Measurements from ENCODE around the gene WT1.

WT1 gene

DNA sequence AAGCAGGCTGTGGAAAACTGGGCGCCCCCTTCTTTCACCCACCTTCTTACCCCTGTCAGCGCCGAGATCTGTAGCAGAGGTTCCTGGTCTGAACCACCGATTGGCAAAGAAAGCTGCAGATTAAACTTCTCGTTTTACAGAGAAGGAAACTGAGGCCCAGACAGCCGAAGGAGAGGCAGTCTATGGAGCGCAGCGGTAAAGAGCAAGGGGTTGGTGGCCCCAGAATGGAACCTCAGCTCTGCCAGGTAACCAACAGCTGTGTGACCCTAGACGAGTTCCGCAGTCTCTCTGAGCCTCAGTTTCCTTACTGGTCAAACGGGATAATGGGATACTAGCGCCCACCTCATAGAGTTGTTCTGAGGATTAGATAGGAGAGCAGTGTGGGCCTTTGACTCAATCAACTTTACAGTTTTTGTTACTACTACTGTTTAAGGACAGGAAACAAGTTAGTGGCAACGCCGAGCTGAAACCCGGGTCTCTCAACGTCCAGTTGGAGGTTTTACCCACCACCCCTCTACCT is 3.1 kb upstream of the WT1 start:
- no peak for DNase-seq (ENCODE audit: low read depth in 2 of 2)

DNA sequence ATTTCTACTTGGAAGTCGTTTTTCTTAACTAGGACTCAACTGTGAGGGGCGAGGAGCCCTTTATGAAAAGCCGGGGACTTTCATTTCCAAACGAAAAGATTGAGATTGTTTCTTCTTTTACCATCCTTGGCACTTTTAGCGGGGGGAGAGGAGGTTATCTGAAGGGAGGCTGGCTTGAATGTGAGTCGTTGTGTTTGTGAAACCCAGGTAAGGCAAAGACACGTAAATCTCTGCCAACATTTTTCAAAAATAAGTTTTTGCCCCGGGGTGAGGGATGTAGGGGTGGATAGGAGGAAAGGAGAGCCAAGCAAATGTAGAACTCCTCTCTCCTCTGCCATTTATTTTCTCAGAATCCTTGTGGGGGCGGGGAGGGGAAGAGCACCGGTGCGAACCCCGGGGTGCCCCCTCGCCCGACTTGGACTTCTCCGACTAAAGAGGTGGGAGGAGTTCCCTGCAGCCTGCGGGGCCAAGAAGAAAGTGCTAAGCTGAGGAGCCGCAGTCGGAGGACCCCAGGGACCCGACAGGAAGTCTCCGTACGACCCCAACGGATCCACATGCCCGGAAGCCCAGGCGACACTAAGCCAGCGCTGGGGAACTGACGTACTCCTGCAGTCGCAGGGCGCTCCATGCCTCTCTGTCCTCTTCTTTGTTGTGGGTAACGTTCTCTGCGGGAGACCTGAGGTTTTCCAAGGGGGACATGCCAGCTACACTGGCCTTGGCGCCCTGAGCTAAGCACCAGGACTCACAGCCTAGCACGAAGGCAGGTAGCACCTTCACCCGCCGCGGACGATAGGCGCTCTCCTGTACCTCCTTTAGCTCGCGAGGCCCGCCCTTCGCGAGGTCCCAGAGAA is 2.4 kb upstream of the WT1 start:
- DNase-seq (ENCODE audit: low read depth in 2 of 2), result no peak

DNA sequence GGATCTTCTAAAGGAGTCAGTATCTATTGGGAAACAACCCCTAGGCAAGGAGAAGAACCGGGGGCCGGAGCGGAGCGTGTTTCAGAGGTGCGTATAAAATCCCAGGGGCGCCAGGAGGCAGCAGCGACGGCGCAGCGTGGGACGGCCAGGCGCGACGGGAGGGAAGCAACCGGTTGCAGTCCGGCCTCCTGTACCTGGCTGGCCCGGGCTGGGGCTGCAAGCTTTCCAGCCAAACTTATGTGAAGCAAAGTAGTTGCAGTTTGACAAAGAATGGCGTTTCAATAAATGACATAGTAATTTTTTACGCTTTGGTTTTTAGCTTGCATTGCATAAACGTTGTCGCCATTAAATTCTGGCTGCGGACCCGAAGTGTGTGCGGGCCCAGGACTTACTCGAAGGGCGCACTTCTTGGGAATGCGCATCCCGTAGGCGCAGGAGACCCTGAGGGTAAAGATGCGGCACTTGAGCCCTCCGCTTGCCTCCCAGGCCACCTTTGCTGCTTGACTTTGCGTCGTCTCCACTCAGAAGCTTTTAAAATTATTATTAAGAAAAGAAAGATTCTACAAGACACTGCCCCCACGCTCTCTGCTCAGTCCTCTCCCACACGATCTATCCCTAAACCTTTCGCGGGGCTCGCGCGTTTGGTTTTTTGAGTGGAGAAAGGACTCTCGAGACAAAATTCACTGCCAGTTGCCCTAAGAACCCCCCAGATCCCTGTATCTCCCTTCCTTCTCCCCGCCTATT is 1.6 kb upstream of the WT1 start:
- DNase-seq (ENCODE audit: low read depth in 2 of 2), result no peak

DNA sequence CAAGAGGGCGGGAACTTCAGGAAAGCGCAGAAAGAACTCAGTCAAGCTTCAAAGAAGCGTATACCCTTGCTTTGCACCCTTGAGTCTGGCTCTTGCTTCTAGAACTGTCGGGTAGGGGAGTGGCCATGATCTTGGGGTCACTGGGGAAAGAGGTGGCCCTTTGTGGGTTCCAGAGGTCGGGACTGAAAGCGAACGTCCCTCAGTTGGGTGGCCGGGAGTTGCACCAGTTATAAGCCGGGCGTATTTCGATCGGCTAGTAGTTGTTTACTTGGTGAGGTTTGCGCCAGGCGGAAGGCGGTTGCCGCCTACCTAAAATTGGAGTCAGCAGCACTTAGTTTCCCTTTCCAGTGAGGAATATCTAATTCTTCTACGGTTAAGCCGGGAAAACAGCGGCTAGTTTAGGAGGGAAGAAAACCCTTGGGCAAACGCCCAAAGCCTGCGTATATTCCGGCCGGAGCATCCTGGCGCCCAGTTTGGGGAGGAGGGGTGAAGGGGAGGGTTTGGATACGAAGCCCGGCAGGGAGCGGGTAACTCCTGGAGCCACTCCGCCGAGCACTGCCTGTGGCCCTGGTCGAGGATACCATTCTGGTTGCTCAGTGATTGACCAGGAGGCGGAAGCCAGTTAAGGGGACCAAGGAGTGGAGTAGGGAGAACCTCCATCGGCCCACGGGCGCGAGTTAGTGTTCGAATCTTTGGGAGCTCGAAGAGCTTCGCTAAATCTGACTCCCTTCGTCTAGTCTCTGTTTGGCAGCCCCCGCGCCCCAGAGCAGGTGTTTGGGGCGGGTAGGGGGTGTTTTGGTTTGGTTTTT is 807 bp upstream of the WT1 start:
- DNase-seq (ENCODE audit: low read depth in 2 of 2), result no peak

DNA sequence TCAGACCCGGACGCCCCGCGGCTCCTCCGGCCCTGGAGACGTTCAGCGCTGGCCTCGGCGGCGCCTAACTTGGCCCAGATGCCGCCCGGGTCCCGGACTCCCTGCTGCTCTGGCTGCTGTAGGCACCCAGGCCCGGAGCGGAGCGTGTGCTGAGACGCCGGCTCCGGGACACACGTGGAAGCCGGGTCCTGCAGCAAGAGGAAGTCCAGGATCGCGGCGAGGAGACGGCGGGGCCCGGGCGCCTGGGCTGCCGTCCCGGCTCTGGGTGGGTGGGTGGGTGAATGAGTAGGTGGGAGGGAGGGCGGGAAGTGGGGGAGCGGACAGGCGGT is 223 bp downstream of the WT1 start:
- no peak for DNase-seq (ENCODE audit: low read depth in 2 of 2)

DNA sequence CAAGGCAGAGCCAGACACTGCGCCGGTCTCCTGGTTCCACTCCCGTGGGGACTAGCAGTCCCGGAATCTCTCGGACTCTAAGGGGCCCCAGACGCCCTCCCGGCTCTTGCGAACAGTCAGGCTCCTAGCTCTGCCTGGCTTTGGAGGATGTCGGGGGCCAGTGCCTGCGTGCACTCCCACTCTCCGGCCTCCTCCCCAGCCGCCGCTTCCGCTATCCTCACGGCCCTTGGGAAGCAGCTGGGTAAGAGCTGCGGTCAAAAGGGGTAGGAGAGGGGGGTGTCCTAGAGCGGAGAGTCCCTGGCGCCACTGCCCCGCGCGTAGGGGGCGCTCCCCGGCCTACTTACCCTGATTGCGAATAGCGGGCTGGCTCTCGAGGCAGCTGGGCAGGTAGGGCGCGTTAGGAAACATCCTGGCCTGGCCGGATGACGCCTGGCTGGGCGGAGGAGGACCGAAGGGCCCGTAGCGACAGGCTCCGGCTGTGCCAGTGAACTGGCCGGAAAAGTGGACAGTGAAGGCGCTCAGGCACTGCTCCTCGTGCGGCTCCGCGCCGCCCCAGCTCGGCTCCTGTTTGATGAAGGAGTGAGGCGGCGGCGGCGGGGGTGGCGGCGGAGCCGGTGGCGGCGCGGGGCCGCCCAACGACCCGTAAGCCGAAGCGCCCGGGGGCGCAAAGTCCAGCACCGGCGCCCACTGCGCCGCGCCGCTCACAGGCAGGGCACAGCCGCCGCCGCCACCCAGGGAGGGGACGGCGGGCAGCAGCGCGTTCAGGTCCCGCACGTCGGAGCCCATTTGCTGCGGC is 785 bp downstream of the WT1 start:
- DNase-seq (ENCODE audit: low read depth in 2 of 2), result no peak

DNA sequence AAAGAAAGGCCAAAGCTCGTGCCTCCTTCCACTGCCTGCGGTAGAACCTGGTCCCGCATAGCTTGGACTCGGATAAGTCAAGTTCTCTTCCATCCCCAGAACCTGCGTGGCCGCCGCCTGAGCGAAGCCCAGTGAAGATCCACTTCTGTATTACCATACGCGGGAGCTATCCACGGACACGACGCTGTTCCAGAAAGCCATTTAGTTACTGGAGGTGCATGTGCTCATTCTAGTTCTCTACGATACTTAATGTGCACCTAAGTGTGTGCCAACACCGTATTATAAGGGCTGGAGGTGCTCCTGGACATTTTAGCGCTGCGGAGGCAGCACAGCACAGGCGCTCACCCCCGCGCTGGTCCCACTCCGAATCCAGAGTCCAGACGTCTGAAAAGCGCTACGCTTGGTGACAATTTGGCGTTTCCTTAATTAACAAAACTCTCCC is 1.4 kb downstream of the WT1 start:
- no peak for DNase-seq (ENCODE audit: low read depth in 2 of 2)

DNA sequence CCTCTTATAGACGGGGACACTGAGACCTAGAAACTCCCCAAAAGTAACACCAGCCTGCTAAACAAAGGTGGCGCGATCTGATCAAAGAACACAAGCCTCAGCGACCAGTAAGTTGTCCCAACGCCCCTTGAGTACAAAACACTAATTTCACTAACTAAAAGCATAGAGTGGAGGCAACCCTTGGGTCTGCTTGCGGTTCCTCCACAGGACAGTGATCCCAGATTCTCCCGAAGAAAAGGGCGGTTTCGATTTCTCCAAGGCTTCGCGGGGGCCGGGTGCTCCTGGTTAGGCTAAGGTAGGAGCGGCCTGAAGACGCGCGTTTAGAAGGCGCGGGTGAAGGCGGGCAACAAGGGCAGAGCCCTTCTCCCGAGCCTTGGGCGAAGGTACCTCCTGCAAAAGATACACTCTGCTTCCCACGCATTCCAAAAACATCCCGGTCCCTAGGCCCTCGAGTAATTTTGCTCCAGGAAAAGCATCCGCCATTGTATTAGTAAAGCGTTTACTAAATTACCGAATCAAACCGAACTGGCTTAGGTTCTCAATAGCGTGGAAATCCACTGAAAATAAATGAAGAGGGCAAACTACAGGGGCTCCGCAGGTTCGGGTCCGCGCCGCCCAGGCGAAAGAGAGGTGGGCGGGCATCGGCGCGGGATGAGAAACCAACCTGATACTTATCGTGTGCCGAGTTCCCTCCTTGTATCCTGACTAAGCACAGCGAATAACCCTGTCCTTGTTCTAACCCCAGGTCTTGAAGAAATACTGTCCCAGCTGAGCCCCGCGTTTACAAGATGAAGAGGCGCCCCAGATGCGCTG is 2.0 kb downstream of the WT1 start:
- no peak for DNase-seq (ENCODE audit: low read depth in 2 of 2)

DNA sequence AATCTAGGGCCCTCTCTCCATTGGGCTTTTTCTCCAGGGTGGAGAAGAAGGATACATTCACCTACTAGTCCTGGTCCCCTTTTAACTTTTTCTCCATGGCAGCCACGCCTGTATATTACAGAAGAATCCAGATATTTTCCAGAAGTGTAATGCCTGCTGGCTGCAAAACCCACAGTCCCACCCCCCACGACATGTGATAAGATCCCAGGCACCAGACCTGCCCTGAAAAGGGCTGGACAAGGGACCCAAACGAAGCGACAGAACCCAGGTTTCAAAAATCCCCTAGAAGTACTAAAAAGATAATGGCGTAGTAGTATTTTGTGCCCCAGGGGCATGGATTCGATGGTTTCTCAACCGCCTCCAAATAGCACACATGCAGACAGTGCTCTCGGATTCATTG is 2.8 kb downstream of the WT1 start:
- DNase-seq (ENCODE audit: low read depth in 2 of 2), result no peak

DNA sequence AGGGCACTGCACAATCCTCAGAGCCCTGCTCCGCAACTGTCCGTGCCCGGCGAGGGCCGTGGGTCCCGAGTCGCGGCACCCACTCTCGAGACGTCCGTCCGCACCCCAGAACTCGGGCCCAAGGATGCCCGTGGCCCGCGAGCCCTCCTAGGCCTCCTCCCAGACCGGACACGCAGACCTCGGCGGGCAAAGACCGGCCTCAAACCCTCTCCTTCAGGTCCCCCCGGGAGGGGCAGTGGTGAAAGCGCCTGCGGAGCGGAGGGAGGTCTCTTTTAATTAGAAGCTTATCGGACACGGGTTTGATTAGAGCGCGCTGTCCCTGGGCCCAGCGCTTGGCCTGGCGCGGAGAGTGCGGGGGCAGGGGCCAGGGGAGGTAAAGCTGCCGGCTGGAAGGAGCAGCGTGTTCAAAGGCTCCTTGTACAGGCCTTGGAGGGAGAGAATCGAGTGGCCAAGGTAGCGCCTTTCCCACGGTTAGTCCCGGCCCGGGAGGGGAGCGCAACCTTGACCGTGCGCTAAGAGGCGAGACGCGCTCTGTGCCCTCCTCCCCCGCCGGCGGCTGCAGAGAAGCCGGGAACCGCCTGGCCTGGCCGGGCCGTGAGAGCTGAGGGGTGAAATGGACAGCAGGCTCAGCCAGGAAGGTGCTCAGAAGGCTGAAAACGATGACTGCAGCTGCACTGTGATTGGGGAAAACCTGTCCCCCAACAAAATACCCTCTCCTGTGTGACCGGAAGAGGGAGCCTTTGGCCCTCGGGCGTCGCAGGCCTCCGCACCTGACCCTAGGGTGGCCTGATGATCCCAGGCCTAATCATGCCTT is 4.6 kb downstream of the WT1 start:
- DNase-seq (ENCODE audit: low read depth in 2 of 2), result no peak

DNA sequence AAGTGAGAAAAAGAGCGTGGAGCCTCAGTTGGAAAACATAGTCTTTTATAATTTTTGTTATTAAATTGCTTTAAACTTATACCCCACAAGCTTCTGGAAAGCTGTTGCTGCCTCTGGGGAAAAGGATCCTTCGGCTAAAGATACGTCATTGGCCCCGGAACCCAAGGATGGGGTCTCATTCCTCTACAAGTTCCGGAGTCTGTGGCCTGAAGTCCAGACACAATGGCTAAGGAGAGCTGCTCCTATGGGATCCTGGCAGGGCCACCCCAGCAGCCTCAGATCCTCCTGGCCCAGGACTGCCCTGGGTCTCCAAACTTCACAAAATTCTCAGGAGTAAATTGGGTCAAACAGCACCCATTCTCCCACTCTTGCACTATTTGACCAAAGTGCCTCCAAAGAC is 5.9 kb downstream of the WT1 start:
- no peak for DNase-seq (ENCODE audit: low read depth in 2 of 2)

DNA sequence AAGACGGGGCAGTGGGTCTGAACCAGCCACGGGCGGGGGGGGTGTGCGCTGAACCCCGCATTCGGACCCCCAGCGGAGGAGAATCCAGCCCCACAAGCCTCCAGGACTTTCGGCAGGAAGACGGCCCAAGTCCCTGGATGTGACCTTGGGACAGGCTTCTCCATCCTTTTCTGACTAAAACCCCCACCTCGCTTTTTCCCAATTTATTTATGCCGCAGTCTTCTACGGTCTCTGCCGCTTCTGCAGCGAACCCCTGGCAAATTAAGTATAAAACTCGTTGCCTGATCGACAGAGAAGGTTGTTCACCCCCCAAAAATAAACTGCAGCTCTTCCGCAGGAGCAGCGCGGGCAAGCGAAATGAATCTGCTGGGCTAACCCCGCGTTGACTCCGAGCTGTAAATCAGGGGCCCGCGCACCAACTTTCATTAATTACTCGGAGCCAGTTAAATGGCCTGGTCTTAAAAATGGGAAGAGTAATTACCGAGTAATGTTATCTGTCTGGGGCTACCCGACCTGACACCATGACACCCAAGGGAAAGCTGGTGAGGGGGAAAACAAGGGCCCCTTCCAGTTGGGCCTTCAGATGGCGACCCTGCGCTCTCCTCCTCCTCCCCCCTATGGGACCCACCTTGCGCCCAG is 6.6 kb downstream of the WT1 start:
- no peak for DNase-seq (ENCODE audit: low read depth in 2 of 2)

DNA sequence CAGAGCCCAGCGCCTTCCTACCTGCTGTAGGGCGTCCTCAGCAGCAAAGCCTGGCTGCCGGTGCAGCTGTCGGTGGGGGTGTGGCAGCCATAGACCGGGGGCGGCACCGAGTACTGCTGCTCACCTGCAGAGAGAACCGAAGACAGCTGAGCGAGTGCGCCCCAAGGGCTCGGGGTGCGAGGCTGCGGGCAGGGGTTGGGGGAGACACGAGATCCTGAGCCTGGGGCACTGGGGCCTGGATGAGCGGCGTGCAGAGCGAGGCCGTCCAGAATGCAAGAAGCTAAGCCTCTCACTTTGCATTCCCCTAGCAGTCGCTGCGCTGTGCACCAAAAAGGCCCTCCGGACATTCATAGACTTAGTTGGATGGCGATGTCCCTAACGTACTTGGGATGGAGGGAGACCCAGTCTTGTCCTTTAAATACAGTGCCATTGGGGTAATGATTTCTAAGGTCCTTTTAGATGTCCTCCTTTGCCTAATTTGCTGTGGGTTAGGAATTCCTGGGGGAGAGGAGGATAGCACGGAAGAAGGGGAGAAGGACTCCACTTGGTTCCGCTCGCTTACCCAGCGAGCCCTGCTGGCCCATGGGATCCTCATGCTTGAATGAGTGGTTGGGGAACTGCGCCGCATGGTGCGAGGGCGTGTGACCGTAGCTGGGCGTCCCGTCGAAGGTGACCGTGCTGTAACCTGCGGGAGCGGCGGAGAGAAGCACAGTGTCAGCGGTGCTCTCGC is 7.2 kb downstream of the WT1 start:
- no peak for DNase-seq (ENCODE audit: low read depth in 2 of 2)

DNA sequence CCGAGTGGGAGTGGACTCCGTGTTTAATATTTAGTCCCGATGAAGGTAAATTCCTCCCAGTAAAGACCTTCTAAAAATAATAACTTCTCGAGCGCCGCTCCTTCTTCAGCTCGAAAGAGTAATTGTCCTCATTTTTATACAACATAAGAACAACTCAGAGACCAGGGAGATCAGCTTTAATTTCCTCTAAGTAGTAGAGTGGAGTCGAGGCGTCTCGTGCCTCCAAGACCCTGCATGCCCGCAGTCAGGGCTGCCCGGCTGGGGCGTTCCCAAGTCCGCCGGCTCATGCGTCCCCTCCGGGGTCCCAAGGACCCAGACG is 7.8 kb downstream of the WT1 start:
- no peak for DNase-seq (ENCODE audit: low read depth in 2 of 2)

DNA sequence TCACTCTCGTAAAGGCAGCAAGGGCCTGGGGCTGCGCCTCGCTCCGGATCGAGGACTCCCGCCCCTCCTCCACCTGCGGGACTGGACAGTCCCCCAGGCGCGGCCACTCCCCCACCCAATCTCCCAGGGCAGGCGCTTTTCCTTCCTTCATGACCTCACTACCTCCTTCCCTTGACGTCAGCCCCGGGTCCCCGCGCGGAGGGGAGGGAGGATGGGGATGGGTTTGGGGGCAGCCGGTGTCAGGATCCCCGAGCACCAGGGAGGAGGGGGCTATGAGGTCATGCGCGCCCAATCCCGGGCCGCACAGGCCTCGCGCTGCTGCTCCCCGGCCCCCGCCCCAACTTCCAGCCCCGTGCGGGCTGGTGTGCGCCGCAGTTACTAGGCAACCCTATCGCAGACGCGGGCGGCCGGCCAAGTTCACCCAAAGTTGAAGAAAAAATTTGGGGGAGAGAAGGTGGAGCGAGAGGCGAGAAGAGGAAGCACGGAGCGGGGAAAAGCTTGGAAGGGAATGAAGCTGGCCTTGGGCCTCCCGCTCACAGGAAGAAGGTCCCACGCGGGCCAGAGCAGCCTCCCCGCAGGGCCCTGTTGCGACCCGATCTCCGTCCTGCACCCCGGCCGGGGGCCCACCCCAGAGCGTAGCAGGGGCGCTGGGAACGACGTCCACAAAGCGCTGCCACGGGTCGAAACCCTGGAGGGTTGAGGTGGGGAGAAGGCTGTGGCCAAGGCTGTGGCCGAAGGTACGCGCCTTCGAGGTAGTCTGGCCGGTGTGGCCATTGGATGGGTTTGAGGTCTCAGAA is 8.3 kb downstream of the WT1 start:
- DNase-seq (ENCODE audit: low read depth in 2 of 2), result no peak

DNA sequence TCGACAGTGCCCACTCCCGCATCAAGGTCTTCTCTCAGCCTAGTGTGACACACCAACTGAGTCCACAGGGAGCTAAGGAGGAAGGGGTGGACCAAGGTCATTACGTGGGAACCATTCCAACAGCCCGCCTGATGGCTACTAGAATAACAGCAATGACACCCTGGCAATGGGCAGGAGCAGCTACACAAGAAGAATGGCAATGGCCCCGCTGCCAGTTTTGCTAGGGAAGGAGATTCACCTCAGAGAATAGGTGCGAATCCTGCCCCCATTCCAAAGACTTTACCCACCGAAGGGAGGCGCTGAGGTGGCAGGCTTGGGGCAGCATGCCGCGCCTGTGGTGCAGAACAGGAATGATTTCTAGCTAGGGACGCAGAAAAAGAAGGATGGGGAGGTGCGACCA is 9.1 kb downstream of the WT1 start:
- DNase-seq (ENCODE audit: low read depth in 2 of 2), result no peak

DNA sequence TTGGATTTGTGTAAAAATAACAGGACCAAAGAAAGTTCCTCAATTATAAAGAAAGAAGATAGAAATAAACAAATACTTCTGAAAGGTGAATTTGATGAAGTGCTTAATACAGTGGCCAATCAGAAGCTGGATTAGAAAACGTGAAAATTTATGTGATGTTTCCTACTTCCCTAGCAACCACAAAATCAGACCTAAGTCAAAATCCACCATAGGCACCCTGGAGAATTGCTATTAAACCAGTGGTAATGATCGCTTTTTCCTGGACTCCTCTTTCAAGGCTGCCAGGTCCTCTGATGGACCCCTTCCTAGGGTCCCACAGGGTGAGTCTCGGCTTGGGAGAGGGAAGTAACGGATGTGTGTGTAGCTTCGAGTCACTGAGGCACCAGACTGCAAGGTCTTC is 9.6 kb downstream of the WT1 start:
- DNase-seq (ENCODE audit: low read depth in 2 of 2), result no peak

DNA sequence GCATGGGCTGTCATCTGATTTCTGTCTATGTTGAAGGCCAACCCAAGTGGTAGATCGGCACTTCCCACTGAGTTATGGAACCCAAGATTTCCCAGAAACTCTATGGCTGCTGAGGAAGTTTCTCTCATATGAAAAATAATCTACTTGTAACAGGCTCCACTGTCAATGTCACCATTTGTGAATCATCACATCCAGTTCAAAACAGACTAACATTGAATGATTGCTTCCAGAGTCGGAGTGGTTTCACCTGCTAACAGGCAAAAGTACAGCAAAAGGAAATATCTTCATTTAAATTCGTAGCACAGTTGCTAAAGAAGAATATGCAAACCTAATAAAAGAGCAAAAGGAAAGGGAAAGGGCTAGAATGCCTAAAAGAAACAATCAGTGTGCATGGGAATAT is 12.8 kb downstream of the WT1 start:
- DNase-seq (ENCODE audit: low read depth in 2 of 2), result no peak

Measured in fibroblast of skin of left quadriceps (primary cell).